ENCODE data around the gene KRTAP12-4.
"Not testable (repeated sequence)": the region's sequence is repeated elsewhere in the genome, so short reads cannot be mapped to it uniquely, and the experiment has no call there.

KRTAP12-4 gene

DNA sequence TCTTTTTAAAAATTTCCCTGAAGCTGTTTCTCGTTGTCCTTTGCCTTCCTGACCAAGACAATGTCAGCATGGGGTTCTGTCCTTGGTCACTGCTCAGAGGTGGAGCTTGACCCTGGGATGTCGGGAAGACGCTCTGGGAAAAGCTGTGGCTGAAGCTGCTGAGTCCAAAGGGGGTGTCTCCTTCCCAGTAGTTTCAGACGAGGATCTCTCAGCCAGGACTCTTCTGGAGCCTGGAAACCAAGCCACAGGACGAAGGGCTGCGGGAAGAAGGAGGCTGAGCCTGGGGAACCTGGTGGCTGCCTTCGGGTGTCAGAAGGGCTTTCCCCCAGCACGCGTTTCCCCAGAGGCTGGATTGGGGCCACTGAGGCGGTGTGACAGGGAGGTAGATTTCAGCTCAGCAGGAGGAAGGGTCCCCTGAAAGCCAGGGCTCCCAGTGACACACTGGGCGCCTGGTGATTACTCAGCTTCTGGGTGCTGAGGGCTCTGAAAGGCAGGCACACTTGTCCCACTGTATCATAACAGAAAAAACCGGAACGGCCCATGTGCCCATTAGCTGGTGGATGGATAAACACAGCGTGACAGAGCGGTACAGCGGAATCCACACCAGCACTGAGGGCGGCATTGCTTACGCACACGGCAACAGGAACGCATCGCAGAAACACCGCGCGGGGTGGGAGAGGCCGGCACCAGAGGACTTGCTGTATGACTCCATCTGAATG is 32.5 kb upstream of the KRTAP12-4 start:
- DNase-seq: no peak

- no peak for DNase-seq
Measured at GRCh38 chr21:44686000-44686781, 31.7 kb upstream of the KRTAP12-4 start.

DNA sequence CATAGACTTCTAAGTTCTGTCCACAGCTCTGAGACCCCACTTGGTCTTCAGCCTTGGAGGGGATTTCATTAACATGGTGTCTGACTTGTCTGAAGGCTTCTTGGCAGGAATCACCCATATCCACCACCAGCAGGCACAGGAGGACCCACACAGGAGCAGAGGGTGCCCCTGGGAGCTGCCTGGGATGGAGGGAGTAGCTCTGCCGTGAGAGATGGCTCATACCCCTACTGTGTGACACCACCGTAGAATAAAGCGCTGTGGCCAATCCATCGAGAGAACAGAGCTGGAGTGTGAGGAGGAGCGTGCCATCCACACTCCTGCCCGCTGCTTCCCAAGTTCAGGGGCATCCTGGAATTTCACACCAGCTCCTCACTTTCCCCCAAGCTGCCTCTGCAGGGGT is 30.6 kb upstream of the KRTAP12-4 start:
- DNase-seq: not testable (repeated sequence)

GRCh38 chr21:44684483-44684882 is 30.0 kb upstream of the KRTAP12-4 start:
- DNase-seq: no peak

DNA sequence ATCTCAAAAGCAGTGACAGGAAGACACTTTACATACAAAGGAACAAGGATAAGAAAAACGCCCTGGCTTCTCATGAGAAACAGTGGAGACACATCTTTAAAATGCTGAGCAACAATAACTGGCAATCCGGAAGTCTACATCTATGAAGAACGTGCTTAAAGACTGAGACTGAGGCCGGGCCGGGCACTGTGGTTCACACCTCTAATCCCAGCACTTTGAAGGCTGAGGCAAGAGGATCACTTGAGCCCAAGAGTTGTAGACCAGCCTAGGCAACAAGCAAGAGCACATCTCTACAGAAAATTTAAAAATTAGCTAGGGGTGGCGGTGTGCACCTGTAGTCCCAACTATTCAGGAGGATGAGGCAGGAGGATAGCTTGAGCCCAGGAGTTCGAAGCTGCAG is 29.6 kb upstream of the KRTAP12-4 start:
- DNase-seq: no peak

DNA sequence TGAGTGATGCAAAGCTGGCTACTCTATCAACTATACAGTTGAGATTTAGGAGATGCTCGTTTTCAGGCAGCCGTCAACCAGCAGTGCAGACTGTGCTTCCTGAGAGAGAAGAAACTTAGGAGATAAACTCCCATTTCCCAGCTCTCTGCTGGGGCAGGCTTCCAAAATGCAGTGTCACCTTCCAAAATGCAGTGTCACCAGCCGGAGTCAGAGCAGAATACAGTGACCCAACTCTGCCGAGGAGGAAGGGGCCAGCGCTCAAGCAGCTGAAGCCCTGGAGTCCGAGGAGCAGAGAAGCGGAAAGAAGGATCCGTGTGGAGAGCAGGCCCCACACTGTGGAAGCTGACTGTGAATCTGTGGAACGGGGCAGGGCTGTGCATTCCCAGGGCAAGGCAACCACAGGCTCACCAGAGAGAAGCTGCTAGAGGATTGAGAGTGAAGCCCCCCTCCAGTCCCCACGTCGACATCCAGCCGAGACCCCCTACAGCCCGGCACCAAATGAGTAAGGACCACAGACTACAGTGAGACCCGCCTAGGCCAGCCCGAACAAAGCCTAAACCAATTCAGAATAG is 28.2 kb upstream of the KRTAP12-4 start:
- DNase-seq: no peak

GRCh38 chr21:44681861-44682579 is 27.6 kb upstream of the KRTAP12-4 start, which contains the start of gene KRTAP12-1:
TSS of gene KRTAP12-1 (minus strand) at chr21:44682163. CDS start at chr21:44682123, 40 bp downstream.
- no peak for DNase-seq

- no peak for DNase-seq
Measured at GRCh38 chr21:44681152-44681551, 26.7 kb upstream of the KRTAP12-4 start.

DNA sequence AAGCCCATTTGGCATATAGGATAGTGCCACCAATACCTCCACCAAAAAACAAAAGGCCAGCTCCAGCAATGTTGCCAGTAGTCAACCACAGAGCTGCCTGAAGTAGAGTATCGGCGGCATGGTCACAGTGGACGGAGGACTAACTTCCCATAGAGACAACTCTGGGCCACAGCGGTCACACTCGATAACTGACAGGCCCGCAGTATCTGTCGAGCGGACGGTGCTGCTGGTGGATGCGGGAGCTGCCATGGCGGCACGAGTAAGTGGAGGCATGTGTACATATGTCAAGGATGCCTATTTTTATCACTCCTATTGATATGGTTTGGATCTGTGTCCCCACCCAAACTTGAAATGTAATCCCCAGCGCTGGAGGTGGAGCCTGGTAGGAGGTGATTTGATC is 23.4 kb upstream of the KRTAP12-4 start:
- DNase-seq: no peak

- no peak for DNase-seq
Measured at GRCh38 chr21:44671911-44672310, 17.5 kb upstream of the KRTAP12-4 start.

DNA sequence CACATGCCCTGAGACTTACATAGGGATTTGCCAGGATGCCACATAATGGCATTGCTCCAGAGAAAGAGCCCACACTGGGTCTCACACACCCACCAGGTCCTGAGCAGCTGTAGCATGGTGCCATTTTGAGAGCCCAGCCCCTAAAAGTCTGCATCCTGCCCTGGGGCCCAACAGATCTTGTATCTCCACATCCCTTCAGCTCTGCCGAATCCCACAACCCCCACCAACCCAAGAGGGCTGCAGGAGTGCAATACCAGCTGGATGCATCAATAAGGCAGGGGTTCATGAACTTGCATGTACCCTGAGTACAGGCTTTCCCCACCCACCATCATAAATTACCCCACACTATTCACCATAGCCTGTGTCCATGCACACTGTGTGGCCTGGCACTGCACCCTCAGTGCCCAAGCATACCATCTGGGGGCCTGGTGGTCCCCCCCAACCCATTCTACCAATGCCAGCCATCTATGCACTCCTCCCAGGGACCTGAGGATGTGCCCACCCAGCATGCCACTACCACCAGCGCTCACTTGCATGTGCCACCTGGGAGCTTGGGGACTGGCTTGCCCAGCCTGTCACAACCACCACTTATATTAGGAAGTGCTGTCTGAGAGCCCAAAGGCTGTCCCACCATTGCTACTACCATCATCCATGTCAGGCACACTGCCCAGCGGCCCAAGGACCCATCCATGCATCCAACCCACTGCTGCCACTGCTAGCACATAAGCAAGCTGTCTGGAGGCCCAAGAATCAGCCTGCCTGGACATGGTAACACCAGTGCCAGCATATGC is 16.4 kb upstream of the KRTAP12-4 start:
- no peak for DNase-seq

GRCh38 chr21:44667612-44668011 is 13.2 kb upstream of the KRTAP12-4 start:
- no peak for DNase-seq

DNA sequence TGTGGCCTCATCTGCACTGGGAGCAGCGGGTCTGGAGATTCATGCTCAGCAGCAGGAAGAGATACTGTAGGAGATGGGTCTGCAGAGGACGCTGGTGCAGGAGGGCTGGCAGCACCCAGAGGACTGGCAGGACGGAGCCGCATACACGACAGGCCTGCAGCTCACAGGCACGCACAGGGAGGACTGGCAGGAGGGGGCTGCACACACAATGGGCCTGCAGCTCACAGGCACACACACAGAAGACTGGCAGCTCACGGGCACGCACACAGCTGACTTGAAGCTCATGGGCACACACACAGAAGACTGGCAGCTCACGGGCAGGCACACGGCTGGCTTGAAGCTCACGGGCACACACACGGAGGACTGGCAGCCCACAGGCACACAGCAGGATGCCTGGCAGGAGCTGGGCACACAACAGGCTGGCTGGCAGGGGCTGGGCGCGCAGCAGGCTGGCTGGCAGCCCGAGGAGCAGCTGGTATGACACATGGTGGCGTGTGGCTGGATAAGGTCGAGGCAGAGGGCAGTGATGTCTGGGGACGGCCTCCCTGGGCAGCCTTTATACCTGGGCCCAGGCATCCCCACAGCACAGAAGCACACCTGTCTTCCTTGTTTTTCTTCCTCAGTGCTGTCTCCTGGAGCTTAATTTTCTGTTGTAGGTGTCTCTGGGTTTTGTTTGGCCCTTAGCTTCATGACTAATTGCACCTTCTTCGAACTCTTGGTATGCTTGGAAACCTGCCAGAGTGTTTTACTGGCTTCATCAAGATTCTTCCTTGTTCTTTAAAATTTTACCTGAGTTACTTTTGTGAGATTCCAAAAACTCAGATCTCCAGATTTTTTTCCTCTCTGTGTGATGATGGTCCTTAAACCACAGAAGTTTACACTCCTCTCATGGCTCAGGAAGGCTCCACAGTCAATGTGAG is 12.2 kb upstream of the KRTAP12-4 start, which contains the start of gene KRTAP12-2:
Gene KRTAP12-2 (minus strand): TSS at position 527 of the 920 bp plus-strand sequence. CDS start 41 bp downstream, at position 486.
- DNase-seq: no peak

GRCh38 chr21:44664691-44665090 is 10.2 kb upstream of the KRTAP12-4 start:
- no peak for DNase-seq

- DNase-seq: not testable (repeated sequence)
Measured at GRCh38 chr21:44661567-44661966, 7.1 kb upstream of the KRTAP12-4 start.

GRCh38 chr21:44658913-44659595 is 4.6 kb upstream of the KRTAP12-4 start:
- peak in 1 of 2 donors; percentile 37 for DNase-seq

DNA sequence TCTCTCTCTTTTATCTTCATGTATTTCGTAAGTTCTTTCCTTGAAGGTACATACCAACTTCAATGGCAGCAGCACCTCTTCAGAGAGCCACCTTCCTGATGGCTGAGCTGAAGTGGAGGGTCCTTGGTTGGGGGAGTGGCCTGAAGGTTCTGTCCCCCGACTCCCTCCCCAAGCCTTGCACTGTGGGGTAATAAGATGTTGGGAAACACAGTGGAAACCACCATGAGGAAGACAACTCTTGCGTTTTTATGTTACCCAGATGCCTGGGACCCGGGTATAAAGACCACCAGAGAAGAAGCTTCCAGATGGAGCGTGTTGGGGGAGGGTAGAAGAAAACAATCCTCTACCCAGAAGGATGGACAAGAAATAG is 4.1 kb upstream of the KRTAP12-4 start:
- no peak for DNase-seq

DNA sequence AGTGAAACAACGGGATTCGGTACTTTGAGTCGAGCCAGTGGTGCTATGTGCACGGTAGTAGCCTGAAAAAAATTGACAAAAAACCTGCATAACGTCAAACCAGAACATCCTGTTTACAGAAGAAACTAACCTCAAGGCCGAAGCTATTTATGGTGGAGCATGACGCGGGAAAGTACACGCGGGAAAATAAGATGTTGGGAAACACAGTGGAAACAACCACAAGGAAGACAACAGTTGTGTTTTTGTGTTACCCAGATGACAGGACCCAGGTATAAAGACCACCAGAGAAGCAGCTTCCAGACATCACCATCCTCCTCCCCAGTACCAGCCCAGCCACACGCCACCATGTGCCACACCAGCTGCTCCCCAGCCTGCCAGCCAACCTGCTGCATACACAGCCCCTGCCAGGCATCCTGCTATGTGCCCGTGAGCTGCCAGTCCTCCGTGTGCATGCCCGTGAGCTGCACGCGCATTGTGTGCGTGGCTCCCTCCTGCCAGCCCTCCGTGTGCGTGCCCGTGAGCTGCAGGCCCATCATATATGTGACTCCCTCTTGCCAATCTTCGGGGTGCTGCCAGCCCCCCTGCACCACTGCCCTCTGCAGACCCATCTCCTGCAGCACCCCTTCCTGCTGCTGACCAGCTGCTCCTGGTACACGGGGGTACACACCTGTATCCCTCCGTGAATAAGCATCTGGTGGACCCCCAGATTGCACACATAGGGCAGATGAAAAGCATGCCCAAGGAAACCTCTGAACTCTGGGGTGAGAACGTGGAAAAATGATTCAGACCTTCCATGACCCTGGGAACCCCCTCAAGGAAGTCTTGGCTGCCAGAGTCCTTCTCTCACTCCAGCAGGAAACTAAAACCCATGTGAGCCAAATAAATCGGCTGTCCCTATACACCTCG is 3.4 kb upstream of the KRTAP12-4 start, which contains the start of gene KRTAP12-3:
Gene KRTAP12-3 (plus strand): TSS at position 298 of the 906 bp plus-strand sequence. CDS start 48 bp downstream, at position 346.
- peak; percentile 68 to 79 for DNase-seq

- DNase-seq: no peak
Measured at GRCh38 chr21:44656868-44657267, 2.4 kb upstream of the KRTAP12-4 start.
